H54 (cell line): ENCODE measurements around the gene NRXN2.

Source experiments
- DNase-seq: peaks from one replicate; pipeline ENCODE4 v3.0.0; 2011; ENCODE audit warnings: low spot score, mixed read lengths; ENCODE audit not compliant: insufficient read length
- FAIRE-seq: peaks from 3 replicates; lab custom pipeline; 2011; peaks lifted over from hg19 to GRCh38; lab: Jason Lieb, UNC
- POLR2A ChIP-seq: IDR thresholded peaks from 2 replicates; pipeline ENCODE4 v1.6.1; 2011; ENCODE audit warnings: low read depth, mild to moderate bottlenecking, low read length

NRXN2 gene

GRCh38 chr11:64648551-64648950, 74.4 kb downstream of the NRXN2 start:
- no peak for TF ChIP-seq POLR2A
- FAIRE-seq (no peak), DNase-seq (no peak)

GRCh38 chr11:64647019-64647779, 75.8 kb downstream of the NRXN2 start:
- DNase-seq (no peak), FAIRE-seq (no peak)
- TF ChIP-seq POLR2A, result no peak

GRCh38 chr11:64644647-64645275, 78.2 kb downstream of the NRXN2 start:
- TF ChIP-seq POLR2A, result no peak
- DNase-seq, result no peak
- no peak for FAIRE-seq

DNA sequence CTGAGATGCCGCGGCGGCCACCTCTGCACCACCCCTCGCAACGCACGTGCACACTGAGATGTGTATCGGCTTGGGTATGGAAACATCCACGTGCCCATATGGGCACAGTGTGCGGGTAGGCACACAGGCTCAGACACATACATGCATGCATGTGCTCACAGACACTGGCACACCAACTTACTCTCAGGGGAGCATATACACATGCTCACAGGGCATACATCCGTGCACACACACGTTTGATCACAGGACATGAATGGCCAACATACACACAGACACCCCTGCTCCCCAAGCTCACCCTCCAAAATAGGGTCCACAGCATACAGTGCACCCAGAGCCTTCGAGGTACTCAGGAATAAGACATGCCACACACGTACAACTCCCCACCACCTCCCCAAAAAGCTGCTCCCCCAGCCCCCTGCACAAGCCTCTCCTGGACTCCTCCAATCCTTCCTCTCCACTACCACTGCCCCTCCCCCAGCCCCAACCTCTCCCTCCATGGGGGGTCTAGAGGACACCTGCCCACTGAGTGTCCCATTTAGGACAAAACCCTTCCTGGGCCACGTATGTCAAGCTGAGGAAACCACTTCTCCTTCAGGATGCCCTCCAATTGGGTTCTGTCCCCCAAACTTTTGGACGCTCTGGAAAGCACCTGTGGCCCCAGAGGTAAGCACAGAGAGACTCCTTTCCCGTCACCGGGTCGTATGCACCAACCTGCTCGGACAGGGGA, 78.9 kb downstream of the NRXN2 start:
- TF ChIP-seq POLR2A, result no peak
- DNase-seq, result no peak
- no peak for FAIRE-seq

GRCh38 chr11:64643256-64643881, 79.6 kb downstream of the NRXN2 start:
- TF ChIP-seq POLR2A, result no peak
- FAIRE-seq (no peak), DNase-seq (no peak)

DNA sequence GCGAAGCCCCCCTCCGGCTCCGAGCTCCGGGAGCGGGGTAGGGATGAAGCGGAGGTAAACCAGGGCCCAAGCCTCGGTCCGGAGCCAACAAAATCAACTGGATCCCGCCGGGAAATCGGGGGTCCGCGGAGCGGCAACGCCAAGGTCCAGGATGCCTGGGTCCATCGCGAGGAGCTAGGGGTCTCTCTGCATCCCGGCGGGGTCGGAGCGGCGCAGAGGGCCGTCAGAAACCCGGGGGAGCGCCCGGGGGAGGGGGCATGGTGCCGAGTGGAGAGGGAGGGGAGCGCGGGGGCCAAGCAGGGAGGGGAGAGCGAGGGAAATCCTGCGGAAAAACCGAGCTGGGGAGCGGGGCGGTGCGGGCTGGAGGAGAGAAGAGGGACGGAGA, 80.1 kb downstream of the NRXN2 start:
- FAIRE-seq (no peak), DNase-seq (no peak)
- no peak for TF ChIP-seq POLR2A

DNA sequence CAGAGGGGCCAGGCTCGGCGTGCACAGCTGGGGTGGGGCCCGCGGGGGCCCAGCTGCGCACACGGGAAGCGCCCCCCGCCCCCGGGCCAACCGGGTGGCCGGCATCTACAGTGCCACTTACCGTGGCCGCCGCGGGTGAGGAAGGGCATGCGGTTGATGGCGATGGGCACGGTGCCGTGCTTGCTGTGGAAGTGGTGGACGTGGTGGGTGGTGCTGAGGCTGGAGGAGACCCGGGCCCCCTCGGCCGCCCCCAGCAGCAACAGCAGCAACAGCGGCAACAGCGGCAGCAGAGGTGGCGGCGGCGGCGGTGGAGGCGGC, 80.6 kb downstream of the NRXN2 start:
- DNase-seq, result no peak
- FAIRE-seq, result no peak
- TF ChIP-seq POLR2A, result no peak

DNA sequence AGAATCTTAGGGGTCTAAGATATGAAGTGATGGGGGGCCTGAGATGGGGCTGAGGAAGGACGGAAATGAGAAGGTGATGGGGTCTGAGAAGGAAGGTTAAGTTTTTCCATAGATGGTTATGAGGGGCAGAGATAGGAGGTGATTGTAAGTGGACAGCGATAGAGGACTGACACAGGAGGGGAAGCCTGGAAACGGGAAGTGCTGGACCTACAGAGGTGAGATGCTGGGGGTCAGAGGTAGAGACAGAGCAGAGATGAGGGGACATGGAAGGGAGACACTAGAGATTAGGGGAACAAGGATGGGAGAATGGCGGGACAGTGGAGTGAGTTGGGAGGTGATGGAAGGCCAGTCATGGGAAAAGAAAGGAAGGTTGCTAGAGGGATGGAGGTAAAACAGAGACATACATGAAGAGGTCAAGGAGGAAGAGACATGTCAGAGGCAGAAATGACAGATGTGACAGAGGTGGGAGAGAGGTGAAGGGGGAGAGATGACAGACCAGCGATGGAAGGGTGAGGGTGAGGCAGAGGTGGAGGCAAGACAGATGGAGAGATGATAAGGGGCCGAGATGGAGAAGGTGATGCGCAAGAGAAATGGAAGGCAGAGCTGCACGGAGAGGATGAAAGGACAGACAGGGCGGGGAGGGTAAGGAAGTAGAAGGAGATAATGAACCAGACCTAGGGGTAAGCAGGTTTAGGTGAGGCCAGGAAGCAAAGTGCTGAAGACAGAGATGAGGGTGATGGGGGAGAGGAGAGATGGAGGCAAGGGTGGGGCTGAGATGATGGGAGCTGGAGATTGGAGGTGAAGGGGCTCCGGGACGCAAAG, 81.2 kb downstream of the NRXN2 start:
- FAIRE-seq, result no peak
- no peak for TF ChIP-seq POLR2A
- DNase-seq, result no peak

GRCh38 chr11:64639885-64640284, 83.1 kb downstream of the NRXN2 start:
- FAIRE-seq, result no peak

GRCh38 chr11:64638829-64639228, 84.2 kb downstream of the NRXN2 start:
- no peak for DNase-seq
- FAIRE-seq, result no peak
- no peak for TF ChIP-seq POLR2A

More at GRCh38 chr11:64639885-64640284, 83.1 kb downstream of the NRXN2 start:
- no peak for DNase-seq
- no peak for TF ChIP-seq POLR2A

GRCh38 chr11:64638018-64638665, 84.9 kb downstream of the NRXN2 start:
- DNase-seq (no peak), FAIRE-seq (no peak)
- TF ChIP-seq POLR2A, result no peak

GRCh38 chr11:64637334-64638017, 85.5 kb downstream of the NRXN2 start:
- FAIRE-seq (no peak), DNase-seq (no peak)
- TF ChIP-seq POLR2A, result no peak
